ENCODE measurements around the gene DNAJA4. TPM values are rescaled to one million over a fixed set of nuclear protein-coding genes. Genes with fewer than 3 reads are reported as not detected.
"Not testable (repeated sequence)": the region's sequence is repeated elsewhere in the genome, so short reads cannot be mapped to it uniquely, and the experiment has no call there.

Gene DNAJA4
- total and polyA plus RNA-seq, 12 donors, result 11.7 to 43.5 (median 21.8) TPM

DNA sequence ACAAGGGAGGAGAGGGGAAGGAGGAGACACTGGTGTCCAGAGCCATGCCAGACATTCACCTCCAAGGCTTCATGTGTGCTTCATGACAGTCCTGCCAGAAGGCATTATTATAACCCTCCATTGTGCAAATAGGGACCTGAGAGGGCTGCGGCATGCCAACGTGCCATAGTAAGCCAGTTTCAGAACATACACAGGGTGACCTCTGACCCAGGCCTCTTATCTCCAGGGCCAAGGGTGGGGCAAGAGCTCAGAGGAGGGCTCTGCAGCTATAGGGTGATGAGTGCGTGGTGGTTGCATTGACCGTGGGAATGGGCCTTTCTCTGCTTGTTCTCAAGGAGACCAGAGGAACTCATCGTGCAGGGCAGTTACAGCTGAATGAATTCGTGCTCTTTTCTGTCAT is 20.3 kb upstream of the DNAJA4 start:
- intact Hi-C loops (cut with DNase I), result loop anchor here (5.0 kb wide), 2 partner anchors 67 to 117 kb away; no protein-coding TSS in a partner anchor
- 80 to 86% (median 85%) methylated on average over 4 to 6 of the region's 6 CpGs for WGBS, 4 donors
- no peak for DNase-seq

GRCh38 chr15:78244893-78245292 is 19.5 kb upstream of the DNAJA4 start:
- no peak overlapping the region for H3K27ac ChIP-seq

More for the DNA sequence above, 20.3 kb upstream of the DNAJA4 start:
- Histone ChIP-seq H3K4me3 (no peak overlapping the region), H3K27ac (no peak overlapping the region), H3K9me3 (replicated peaks in 1 of 3) (no peaks in the 10 kb centered on the region), H3K4me1 (replicated peaks in 1 of 2) (no peaks in the 10 kb centered on the region), H3K36me3 (replicated peaks in 1 of 2) (no peaks in the 10 kb centered on the region), H3K27me3 (no peaks in the 10 kb centered on the region)
- no peak for TF ChIP-seq POLR2A (IDR thresholded peaks at IDR 0.05)
- no peak for TF ChIP-seq CTCF (IDR thresholded peaks at IDR 0.05)

GRCh38 chr15:78245392-78245791 is 19.0 kb upstream of the DNAJA4 start:
- H3K4me1 ChIP-seq (replicated peaks in 1 of 2); DNase-seq; H3K27me3 ChIP-seq; intact Hi-C loops (cut with DNase I); H3K27ac ChIP-seq; H3K4me3 ChIP-seq; H3K9me3 ChIP-seq (replicated peaks in 1 of 3); H3K36me3 ChIP-seq (replicated peaks in 1 of 2): not testable (repeated sequence)
- 78 to 89% (median 79%) methylated on average over 7 to 14 of the region's 14 CpGs for WGBS, 4 donors

More at GRCh38 chr15:78244893-78245292, 19.5 kb upstream of the DNAJA4 start:
- Histone ChIP-seq H3K9me3 (replicated peaks in 1 of 3) (no peaks in the 10 kb centered on the region), H3K36me3 (replicated peaks in 1 of 2) (no peaks in the 10 kb centered on the region), H3K4me3 (no peak overlapping the region), H3K27me3 (no peaks in the 10 kb centered on the region), H3K4me1 (replicated peaks in 1 of 2) (no peaks in the 10 kb centered on the region)
- TF ChIP-seq POLR2A (IDR thresholded peaks at IDR 0.05) (no peak), CTCF (IDR thresholded peaks at IDR 0.05) (no peak)
- 59 to 71% (median 66%) methylated on average over 6 to 7 of the region's 7 CpGs for WGBS, 4 donors
- intact Hi-C loops (cut with DNase I), result loop anchor here (5.0 kb wide), 2 partner anchors 68 to 118 kb away; no protein-coding TSS in a partner anchor
- no peak for DNase-seq

DNA sequence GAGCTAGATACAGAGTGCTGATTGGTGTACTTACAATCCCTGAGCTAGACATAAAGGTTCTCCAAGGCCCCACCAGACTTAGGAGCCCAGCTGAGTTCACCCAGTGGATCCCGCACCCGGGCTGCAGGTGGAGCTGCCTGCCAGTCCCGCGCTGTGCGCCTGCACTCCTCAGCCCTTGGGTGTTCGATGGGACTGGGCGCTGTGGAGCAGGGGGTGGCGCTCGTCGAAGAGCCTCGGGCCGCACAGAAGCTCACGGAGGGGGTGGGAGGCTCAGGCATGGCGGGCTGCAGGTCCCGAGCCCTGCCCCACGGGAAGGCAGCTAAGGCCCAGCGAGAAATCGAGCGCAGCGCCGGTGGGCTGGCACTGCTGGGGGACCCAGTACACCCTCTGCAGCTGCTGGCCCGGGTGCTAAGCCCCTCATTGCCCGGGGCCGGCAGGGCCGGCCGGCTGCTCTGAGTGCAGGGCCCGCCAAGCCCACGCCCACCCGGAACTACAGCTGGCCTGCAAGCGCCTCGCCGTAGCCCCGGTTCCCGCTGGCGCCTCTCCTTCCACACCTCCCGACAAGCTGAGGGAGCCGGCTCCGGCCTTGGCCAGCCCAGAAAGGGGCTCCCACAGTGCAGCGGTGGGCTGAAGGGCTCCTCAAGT is 18.3 kb upstream of the DNAJA4 start:
- WGBS, 4 donors, result 93 to 99% (median 96%) methylated on average over 13 to 35 of the region's 39 CpGs
- H3K27ac ChIP-seq; H3K4me1 ChIP-seq (replicated peaks in 1 of 2); intact Hi-C loops (cut with DNase I); H3K9me3 ChIP-seq (replicated peaks in 1 of 3); H3K4me3 ChIP-seq; H3K27me3 ChIP-seq; DNase-seq; H3K36me3 ChIP-seq (replicated peaks in 1 of 2): not testable (repeated sequence)

DNA sequence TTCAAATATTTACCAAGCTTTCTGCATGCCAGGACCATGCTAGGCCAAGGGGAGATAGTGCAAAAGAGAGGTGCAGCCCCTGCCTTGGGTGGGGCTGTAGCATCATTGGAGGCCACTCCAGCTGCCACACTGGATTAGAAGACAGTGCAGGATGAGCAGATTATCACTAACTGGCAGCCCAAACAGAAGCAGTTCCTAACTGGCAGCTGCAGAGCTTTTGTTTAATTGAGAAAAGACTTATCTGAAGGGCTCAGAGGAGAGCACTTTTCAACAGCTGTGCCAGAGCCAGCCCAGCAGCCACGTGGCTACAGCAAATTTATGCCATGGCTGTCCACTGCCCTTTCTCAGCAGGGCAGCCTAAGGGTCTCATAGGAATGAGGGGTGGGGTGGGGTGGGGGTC is 16.5 kb upstream of the DNAJA4 start:
- no peak for DNase-seq
- H3K27me3 ChIP-seq, result no peaks in the 10 kb centered on the region
- WGBS, 4 donors, result 87 to 92% (median 88%) methylated on average over 1 of the region's 1 CpG; no CpG with 5 or more reads in 1 of the 4 donors
- no peak for TF ChIP-seq CTCF (IDR thresholded peaks at IDR 0.05)
- no peak overlapping the region for H3K27ac ChIP-seq
- intact Hi-C loops (cut with DNase I), result no loop called here
- H3K9me3 ChIP-seq (replicated peaks in 1 of 3), result no peaks in the 10 kb centered on the region
- H3K36me3 ChIP-seq (replicated peaks in 1 of 2), result no peaks in the 10 kb centered on the region
- H3K4me1 ChIP-seq (replicated peaks in 1 of 2), result no peaks in the 10 kb centered on the region
- H3K4me3 ChIP-seq, result no peak overlapping the region
